ENCODE measurements around the gene CD5L.

Gene CD5L

GRCh38 chr1:157841708-157842107 lies at the start of gene CD5L:
TSS of gene CD5L (minus strand) at chr1:157841808. CDS start at chr1:157841701, 107 bp downstream.
- in situ Hi-C loops (cut with HindIII; ENCODE audit: low pct_ligation_motif_present, low pct_unique_long_range_greater_than_20kb, low sequenced_read_pairs): no loop called here
- no peak for DNase-seq

DNA sequence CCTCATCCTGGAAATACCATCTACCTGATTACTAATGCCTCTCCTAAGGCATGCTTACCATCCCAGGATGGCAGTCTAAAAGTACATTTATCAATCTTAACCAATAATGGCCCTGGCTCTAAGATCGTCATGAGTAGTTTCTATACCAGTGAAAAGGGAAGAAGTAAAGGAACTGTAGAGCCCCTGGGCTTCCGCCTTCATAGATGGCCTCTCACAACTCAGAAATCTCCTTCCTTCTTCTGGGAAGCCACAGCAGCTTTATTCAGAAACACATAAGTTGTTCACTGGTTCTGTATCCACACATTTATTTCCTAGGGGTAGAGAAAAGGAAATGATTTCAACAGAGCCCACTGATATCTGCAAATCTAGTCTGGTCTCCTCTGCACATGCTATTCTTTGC lies 41.0 kb upstream of the CD5L start:
- no peak for DNase-seq
- in situ Hi-C loops (cut with HindIII; ENCODE audit: low pct_ligation_motif_present, low pct_unique_long_range_greater_than_20kb, low sequenced_read_pairs): no loop called here

- in situ Hi-C loops (cut with HindIII; ENCODE audit: low pct_ligation_motif_present, low pct_unique_long_range_greater_than_20kb, low sequenced_read_pairs): no loop called here
These were observed 39.0 kb upstream of the CD5L start for GRCh38 chr1:157880621-157881020.

GRCh38 chr1:157878059-157878458 lies 36.5 kb upstream of the CD5L start:
- peak; percentile 67 for DNase-seq
- in situ Hi-C loops (cut with HindIII; ENCODE audit: low pct_ligation_motif_present, low pct_unique_long_range_greater_than_20kb, low sequenced_read_pairs): no loop called here

More at GRCh38 chr1:157880621-157881020, 39.0 kb upstream of the CD5L start:
- no peak for DNase-seq

- in situ Hi-C loops (cut with HindIII; ENCODE audit: low pct_ligation_motif_present, low pct_unique_long_range_greater_than_20kb, low sequenced_read_pairs): no loop called here
- DNase-seq: no peak
These were observed 28.9 kb upstream of the CD5L start for GRCh38 chr1:157870490-157870889.

DNA sequence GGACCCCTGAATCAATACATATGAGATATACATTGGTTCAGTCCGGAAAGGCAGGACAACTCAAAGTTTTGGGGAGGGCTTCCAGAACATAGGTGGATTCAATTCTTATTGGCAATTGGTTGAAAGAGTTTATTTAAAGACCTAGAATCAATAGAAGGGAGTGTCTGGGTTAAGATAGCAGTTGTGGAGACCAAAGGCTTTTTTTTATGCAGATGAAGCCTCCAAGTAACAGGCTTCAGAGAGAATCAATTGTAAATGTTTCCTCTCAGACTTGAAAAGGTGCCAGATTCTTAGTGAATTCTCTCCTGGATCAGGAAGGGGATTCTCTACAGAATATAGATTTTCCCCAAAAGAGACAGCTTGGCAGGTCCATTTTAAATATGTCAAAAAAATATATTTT lies 27.0 kb upstream of the CD5L start:
- no peak for DNase-seq

GRCh38 chr1:157862114-157863070 lies 20.8 kb upstream of the CD5L start:
- DNase-seq: no peak
- in situ Hi-C loops (cut with HindIII; ENCODE audit: low pct_ligation_motif_present, low pct_unique_long_range_greater_than_20kb, low sequenced_read_pairs): no loop called here

More for the DNA sequence above, 27.0 kb upstream of the CD5L start:
- in situ Hi-C loops (cut with HindIII; ENCODE audit: low pct_ligation_motif_present, low pct_unique_long_range_greater_than_20kb, low sequenced_read_pairs): no loop called here

- DNase-seq: no peak
- in situ Hi-C loops (cut with HindIII; ENCODE audit: low pct_ligation_motif_present, low pct_unique_long_range_greater_than_20kb, low sequenced_read_pairs): no loop called here
These were observed 14.9 kb upstream of the CD5L start for GRCh38 chr1:157856538-157856937.

GRCh38 chr1:157852476-157852875 lies 10.9 kb upstream of the CD5L start:
- DNase-seq: no peak
- in situ Hi-C loops (cut with HindIII; ENCODE audit: low pct_ligation_motif_present, low pct_unique_long_range_greater_than_20kb, low sequenced_read_pairs): no loop called here

GRCh38 chr1:157849229-157849875 lies 7.7 kb upstream of the CD5L start:
- DNase-seq: no peak
- in situ Hi-C loops (cut with HindIII; ENCODE audit: low pct_ligation_motif_present, low pct_unique_long_range_greater_than_20kb, low sequenced_read_pairs): no loop called here

DNA sequence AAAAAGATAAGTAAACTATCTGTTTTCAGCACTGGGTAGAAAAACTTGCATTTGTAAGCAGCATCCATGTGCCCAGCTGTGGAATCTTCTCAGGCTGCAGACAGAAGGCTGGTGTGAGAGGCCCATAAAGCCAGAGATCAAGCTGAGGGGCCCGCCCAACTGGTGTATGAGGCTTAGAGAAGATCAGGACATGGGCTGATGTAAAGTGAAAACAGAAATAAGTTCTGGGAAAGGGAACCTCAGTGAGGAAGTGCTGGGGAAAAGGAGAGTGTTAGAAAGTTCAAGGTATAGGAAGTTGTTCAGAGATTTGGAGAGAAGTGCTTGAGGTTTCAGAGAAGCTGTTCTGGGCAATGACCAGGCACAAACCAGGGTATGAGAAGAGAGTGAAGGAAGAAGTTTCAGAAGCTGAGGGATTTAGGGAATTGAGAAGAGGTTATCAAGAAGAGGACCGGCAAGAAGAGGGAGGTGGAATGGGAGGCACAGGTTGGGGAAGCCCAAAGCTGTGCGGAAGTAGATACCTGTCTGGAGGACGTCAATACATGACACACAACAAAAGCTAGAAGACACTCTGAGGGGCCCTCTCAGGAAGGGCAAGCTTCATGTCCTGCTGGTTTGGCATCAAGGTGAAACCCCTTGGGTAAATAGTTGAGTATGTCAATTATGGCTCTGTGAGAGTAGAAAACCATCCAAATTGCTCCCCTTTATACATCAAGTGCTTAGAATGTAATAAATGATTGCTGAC lies 2.7 kb upstream of the CD5L start:
- DNase-seq: no peak
- in situ Hi-C loops (cut with HindIII; ENCODE audit: low pct_ligation_motif_present, low pct_unique_long_range_greater_than_20kb, low sequenced_read_pairs): no loop called here

DNA sequence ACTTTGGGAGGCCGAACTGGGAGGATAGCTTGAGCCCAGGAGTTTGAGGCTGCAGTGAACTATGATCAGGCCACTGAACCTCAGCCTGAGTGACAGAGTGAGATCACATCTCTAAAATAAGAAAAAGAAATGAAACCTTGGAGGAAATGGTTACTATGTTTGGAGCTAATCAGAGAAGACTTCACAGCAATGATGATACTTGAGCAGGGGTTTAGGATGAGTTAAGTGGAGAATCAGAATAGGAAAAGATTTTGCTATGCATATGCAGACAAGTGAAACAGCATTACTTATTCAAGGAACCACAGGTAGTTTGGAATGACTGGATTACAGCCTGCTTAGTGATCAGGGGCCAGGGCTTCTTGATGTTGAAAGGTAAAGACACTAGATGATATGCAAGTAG lies 1.3 kb upstream of the CD5L start:
- in situ Hi-C loops (cut with HindIII; ENCODE audit: low pct_ligation_motif_present, low pct_unique_long_range_greater_than_20kb, low sequenced_read_pairs): no loop called here
- DNase-seq: no peak

GRCh38 chr1:157838966-157839365 lies 2.6 kb downstream of the CD5L start:
- in situ Hi-C loops (cut with HindIII; ENCODE audit: low pct_ligation_motif_present, low pct_unique_long_range_greater_than_20kb, low sequenced_read_pairs): no loop called here
- DNase-seq: no peak

GRCh38 chr1:157834430-157834829 lies 7.2 kb downstream of the CD5L start:
- DNase-seq: no peak
- in situ Hi-C loops (cut with HindIII; ENCODE audit: low pct_ligation_motif_present, low pct_unique_long_range_greater_than_20kb, low sequenced_read_pairs): no loop called here

DNA sequence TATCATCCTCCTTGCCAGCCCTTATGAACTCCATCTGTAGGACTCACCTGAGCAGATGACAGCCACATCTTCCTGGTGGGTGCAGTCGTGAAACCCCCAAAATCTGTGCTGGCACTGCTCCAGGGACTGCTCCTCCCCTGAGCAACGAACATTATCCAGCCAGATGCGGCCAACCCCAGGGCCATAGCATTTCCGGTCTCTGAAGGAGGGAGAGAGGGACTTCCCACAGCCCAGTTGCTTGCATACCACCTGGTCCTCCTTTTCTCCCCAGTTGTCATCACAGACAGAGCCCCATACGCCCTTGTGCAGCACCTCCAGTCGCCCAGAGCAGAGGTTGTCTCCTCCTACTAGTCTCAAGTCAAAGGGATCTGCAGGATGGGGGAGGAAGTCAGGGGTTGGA lies 8.5 kb downstream of the CD5L start:
- no peak for DNase-seq
- in situ Hi-C loops (cut with HindIII; ENCODE audit: low pct_ligation_motif_present, low pct_unique_long_range_greater_than_20kb, low sequenced_read_pairs): no loop called here

DNA sequence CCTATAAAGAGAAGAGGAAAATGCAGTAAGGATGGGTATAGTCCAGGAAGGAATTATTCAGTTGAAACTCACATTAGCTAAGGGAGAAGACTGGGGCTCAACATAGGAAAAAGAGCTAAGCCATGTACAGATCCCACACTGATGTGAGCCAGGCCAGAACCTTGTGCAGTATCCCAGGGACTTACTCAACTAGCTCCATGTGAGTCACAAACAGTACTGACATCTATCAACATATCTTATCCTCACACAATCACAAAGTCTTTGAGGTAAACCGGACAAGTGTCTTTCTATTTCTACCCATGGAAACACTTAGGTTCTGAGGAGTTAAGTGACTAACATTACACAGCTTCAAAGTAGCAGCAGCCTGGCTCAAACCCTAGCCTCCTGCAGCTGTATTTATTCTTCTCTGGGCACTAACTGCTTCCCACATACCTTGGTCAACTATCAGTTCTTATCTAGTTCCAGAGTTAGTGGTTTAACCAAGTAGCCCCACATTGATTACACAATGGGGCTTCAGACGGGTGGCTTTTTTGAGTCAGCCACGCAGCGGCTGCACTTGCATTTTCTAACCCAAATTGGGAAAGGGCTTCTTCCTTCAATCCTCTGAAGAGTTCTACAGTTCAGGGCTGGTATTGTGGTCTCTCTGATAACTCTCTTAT lies 9.5 kb downstream of the CD5L start:
- DNase-seq: no peak
- in situ Hi-C loops (cut with HindIII; ENCODE audit: low pct_ligation_motif_present, low pct_unique_long_range_greater_than_20kb, low sequenced_read_pairs): no loop called here

GRCh38 chr1:157830887-157831286 lies 10.7 kb downstream of the CD5L start:
- DNase-seq: no peak
- in situ Hi-C loops (cut with HindIII; ENCODE audit: low pct_ligation_motif_present, low pct_unique_long_range_greater_than_20kb, low sequenced_read_pairs): no loop called here

DNA sequence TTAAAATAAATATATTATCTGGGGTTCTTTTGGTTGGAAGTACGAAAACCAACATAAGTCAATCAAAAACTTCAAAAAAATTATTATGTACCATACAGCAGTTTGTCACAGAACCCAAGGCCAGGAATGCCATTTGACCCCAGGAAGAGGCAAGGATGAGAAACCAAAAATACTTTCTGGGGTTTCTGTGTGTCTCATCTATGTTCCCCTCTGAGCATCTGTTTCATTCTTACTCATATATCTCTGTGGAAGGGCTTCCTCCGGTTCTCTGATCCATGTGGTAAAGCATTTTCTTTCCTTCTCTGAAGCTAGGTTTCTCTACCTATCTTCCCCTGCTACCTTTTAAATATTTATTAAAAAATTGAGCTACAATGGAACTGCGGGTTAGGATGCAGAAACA lies 11.9 kb downstream of the CD5L start:
- in situ Hi-C loops (cut with HindIII; ENCODE audit: low pct_ligation_motif_present, low pct_unique_long_range_greater_than_20kb, low sequenced_read_pairs): no loop called here
- no peak for DNase-seq

DNA sequence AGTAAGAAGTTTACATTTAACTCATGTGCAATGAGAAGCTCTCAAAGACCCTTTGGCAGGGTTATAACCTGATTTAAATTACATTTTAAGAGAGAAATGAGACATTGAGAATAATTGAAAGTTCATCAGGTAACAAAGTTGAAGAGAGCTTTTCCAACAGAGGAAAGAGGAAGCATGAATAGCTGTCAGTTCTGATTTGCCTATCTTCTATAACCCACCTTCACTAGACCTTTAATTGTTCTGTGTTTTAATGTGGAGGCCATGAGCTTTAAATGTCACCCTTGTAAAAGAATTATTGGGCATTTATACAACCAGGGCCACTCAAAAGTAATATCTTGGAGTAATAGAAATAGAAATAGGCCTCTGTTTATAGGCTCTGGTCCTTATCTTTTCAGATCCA lies 12.4 kb downstream of the CD5L start:
- in situ Hi-C loops (cut with HindIII; ENCODE audit: low pct_ligation_motif_present, low pct_unique_long_range_greater_than_20kb, low sequenced_read_pairs): no loop called here
- DNase-seq: no peak
